Epithelial cell of proximal tubule (primary cell): ENCODE results near the gene GRK3. TPM values are rescaled to one million over a fixed set of nuclear protein-coding genes. Genes with fewer than 3 reads are reported as not detected.

ENCODE experiments used
- DNase-seq: peaks from one replicate; pipeline ENCODE4 v3.0.0-alpha.2; 2011; ENCODE audit warnings: low read depth
- H3K4me3 ChIP-seq: 2 replicates; pipeline ENCODE4 v1.5.1; 2011; ENCODE audit warnings: low read depth, mild to moderate bottlenecking, low read length
- total RNA-seq: library from RNA; depleted of rRNA; stranded (reverse); fragments of >200 nt; gene quantifications from 2 replicates; pipeline ENCODE4 v1.2.3, GENCODE V29; 2015
- TF ChIP-seq, protein P1 (sequence below): conservative IDR thresholded peaks from 2 replicates; pipeline ENCODE4 v1.5.1; 2012; ENCODE audit warnings: low read depth, mild to moderate bottlenecking, low read length

Gene GRK3
- total RNA-seq, 1 donor from 2014 or later = 2.0 TPM

DNA sequence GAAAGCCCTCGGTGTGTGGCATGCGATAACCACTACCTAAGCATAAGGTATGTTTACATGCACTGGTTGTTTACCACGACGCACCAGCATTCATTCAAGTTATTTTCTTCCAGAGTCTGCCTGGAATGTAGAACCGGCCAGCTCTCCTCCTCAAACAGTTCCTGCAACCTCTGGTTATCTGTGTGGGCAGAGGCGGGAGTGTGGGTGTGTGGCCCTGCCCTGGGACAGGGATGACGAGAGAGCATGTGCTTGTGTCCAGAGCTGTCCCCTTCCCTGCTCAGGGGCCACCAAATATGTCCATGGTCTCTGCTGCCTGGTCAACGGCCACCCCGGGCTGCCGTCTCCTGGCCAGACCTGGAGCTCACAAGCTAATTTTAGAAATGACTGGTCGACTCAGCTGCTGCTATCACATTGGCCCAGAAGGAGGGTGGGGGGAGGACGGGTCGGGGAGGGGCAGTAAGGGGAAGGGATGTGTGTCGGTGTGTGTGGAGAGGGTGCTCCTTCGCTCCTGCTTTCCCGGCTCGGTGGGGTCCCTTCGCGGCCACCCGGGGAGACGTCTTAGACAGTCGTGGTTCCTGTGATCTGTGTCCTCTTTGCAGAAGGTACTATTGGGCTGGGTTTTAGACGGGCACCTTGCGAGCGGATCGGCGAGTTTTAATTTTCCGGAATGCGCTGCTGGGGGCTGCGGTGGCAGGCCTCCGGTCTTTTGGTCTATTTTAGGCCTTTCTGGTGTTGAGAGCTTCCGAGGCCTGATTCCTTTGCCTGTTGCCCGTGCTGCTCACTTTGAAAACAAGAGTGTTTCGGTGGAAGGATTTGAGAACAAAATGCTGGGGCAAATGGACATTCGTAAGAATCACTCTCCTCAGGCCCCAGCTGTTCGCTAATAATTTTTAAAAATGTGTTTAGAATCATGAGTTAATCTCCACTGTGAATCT is 177.5 kb downstream of the GRK3 start, which contains the start of gene MYO18B:
MYO18B (plus strand) TSS at position 497 of the 935 bp plus-strand sequence. CDS start 18,905 bp downstream, outside the sequence.
- H3K4me3 ChIP-seq = no peak within 1 kb of the TSS
- no peak for DNase-seq
- TF ChIP-seq, protein P1, sequence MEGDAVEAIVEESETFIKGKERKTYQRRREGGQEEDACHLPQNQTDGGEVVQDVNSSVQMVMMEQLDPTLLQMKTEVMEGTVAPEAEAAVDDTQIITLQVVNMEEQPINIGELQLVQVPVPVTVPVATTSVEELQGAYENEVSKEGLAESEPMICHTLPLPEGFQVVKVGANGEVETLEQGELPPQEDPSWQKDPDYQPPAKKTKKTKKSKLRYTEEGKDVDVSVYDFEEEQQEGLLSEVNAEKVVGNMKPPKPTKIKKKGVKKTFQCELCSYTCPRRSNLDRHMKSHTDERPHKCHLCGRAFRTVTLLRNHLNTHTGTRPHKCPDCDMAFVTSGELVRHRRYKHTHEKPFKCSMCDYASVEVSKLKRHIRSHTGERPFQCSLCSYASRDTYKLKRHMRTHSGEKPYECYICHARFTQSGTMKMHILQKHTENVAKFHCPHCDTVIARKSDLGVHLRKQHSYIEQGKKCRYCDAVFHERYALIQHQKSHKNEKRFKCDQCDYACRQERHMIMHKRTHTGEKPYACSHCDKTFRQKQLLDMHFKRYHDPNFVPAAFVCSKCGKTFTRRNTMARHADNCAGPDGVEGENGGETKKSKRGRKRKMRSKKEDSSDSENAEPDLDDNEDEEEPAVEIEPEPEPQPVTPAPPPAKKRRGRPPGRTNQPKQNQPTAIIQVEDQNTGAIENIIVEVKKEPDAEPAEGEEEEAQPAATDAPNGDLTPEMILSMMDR = no peak

GRCh38 chr22:25742918-25743708 is 178.6 kb downstream of the GRK3 start:
- DNase-seq = no peak
- H3K4me3 ChIP-seq = no peak overlapping the region
- TF ChIP-seq, protein P1 = no peak

GRCh38 chr22:25744694-25745093 is 180.2 kb downstream of the GRK3 start:
- TF ChIP-seq, protein P1 = no peak
- H3K4me3 ChIP-seq = no peak overlapping the region
- DNase-seq = no peak

DNA sequence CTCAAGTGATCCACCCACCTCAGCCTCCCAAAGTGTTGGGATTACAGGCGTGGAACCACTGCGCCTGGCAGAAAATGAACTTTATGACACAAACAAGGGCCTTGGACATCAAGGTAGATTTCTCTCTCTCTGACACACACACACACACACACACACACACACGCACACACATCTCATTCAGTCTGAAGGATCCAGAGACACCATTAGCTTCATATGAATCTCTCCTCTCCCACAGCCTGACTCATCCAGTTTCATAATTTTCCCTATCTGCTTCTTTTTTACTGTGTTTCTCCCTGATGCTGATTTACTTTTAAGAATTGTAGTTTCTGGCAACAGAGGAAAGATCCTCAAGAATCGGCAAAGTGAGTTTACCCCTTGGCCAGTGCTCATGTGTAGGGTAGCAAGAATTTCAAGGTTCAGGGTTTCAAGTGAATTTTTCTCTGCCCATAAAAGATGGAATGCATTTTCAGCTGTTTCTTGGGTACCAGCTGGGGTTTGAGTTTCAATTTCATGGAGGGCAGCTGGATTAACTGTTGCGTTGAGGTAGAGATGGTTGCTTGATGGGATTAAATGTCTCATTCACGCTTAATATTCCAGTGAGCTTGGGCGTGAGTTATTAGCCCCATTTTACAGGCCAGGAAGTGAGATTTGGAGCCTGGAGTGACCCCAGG is 181.0 kb downstream of the GRK3 start:
- TF ChIP-seq, protein P1 = no peak
- no peak for DNase-seq
- H3K4me3 ChIP-seq = no peak overlapping the region

- DNase-seq = no peak
- no peak overlapping the region for H3K4me3 ChIP-seq
Observed at GRCh38 chr22:25746012-25746373, 181.5 kb downstream of the GRK3 start.

GRCh38 chr22:25747245-25747944 is 182.9 kb downstream of the GRK3 start:
- TF ChIP-seq, protein P1 = no peak
- DNase-seq = peak; percentile 59
- no peak overlapping the region for H3K4me3 ChIP-seq

More at GRCh38 chr22:25746012-25746373, 181.5 kb downstream of the GRK3 start:
- TF ChIP-seq, protein P1 = no peak
